Fibroblast of pulmonary artery (primary cell): ENCODE data around the gene ARHGAP5.

ENCODE experiments used
- DNase-seq: peaks from one replicate; pipeline ENCODE4 v3.0.0-alpha.2; 2010; ENCODE audit warnings: low read depth
- H3K4me3 ChIP-seq: replicated peaks from 2 replicates; pipeline ENCODE4 v1.5.1; 2011; ENCODE audit warnings: low read depth, mild to moderate bottlenecking, control low read depth, low read length, moderate library complexity
- CTCF ChIP-seq: IDR thresholded peaks from 2 replicates; pipeline ENCODE4 v1.5.1; 2011; ENCODE audit warnings: mild to moderate bottlenecking, control low read depth, low read length, inconsistent platforms; ENCODE audit errors: missing control alignments

The ARHGAP5 gene, protein sequence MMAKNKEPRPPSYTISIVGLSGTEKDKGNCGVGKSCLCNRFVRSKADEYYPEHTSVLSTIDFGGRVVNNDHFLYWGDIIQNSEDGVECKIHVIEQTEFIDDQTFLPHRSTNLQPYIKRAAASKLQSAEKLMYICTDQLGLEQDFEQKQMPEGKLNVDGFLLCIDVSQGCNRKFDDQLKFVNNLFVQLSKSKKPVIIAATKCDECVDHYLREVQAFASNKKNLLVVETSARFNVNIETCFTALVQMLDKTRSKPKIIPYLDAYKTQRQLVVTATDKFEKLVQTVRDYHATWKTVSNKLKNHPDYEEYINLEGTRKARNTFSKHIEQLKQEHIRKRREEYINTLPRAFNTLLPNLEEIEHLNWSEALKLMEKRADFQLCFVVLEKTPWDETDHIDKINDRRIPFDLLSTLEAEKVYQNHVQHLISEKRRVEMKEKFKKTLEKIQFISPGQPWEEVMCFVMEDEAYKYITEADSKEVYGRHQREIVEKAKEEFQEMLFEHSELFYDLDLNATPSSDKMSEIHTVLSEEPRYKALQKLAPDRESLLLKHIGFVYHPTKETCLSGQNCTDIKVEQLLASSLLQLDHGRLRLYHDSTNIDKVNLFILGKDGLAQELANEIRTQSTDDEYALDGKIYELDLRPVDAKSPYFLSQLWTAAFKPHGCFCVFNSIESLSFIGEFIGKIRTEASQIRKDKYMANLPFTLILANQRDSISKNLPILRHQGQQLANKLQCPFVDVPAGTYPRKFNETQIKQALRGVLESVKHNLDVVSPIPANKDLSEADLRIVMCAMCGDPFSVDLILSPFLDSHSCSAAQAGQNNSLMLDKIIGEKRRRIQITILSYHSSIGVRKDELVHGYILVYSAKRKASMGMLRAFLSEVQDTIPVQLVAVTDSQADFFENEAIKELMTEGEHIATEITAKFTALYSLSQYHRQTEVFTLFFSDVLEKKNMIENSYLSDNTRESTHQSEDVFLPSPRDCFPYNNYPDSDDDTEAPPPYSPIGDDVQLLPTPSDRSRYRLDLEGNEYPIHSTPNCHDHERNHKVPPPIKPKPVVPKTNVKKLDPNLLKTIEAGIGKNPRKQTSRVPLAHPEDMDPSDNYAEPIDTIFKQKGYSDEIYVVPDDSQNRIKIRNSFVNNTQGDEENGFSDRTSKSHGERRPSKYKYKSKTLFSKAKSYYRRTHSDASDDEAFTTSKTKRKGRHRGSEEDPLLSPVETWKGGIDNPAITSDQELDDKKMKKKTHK (N-terminal part only)

GRCh38 chr14:32077081-32078022 is at the start of gene ARHGAP5:
Gene ARHGAP5 (plus strand): TSS chr14:32077304. CDS start chr14:32090670, 13,366 bp downstream.
- DNase-seq: peak; percentile 40
- TF ChIP-seq CTCF: no peak

GRCh38 chr14:32028599-32028998 is 48.5 kb upstream of the ARHGAP5 start:
- TF ChIP-seq CTCF: no peak
- DNase-seq: no peak
- no peak overlapping the region for H3K4me3 ChIP-seq

More at GRCh38 chr14:32077081-32078022, at the start of gene ARHGAP5:
- H3K4me3 ChIP-seq: peak within 1 kb of the TSS; percentile 91

DNA sequence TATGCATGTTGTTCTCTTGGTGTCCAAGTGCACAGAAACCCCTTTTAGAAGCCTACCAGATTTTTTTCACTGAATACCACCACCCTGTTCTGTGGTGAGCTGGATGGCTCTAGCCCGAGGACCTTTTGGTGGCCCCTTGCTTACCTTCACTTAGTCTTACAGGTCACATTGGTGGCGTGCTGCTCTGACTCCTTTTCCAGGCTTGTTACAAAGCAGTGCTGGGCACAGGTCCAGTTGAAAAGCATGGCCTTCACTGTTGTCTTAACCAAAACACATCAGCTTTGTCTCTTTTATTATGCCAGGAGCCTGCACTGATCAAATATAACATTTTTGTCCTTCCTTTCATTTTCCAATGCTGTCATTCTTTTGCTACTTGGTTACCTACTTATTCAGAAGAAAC is 43.6 kb upstream of the ARHGAP5 start:
- no peak for TF ChIP-seq CTCF
- H3K4me3 ChIP-seq: no peak overlapping the region
- no peak for DNase-seq

GRCh38 chr14:32038876-32039275 is 38.2 kb upstream of the ARHGAP5 start:
- H3K4me3 ChIP-seq: no peak overlapping the region
- no peak for DNase-seq
- TF ChIP-seq CTCF: no peak

- no peak for TF ChIP-seq CTCF
- H3K4me3 ChIP-seq: no peak overlapping the region
- DNase-seq: no peak
Observed at GRCh38 chr14:32039401-32040030, 37.6 kb upstream of the ARHGAP5 start.
